T-helper 9 cell (primary cell): ENCODE data around the gene BPIFB6.

Source experiments
- DNase-seq: peaks from one replicate; pipeline ENCODE4 v3.0.0-alpha.2; 2020

Gene BPIFB6

GRCh38 chr20:33016581-33017109, 14.8 kb upstream of the BPIFB6 start:
- no peak for DNase-seq

GRCh38 chr20:33017542-33017941, 13.9 kb upstream of the BPIFB6 start:
- DNase-seq, result no peak

- DNase-seq, result no peak
These were observed 13.1 kb upstream of the BPIFB6 start for GRCh38 chr20:33018169-33018931.

GRCh38 chr20:33019465-33020277, 11.8 kb upstream of the BPIFB6 start:
- DNase-seq, result no peak

- no peak for DNase-seq
These were observed 10.9 kb upstream of the BPIFB6 start for GRCh38 chr20:33020278-33021161.

- DNase-seq, result no peak
These were observed 9.6 kb upstream of the BPIFB6 start for GRCh38 chr20:33021879-33022278.

- no peak for DNase-seq
These were observed 9.2 kb upstream of the BPIFB6 start for GRCh38 chr20:33022289-33022688.

- no peak for DNase-seq
These were observed 8.6 kb upstream of the BPIFB6 start for GRCh38 chr20:33022694-33023438.

- DNase-seq, result no peak
These were observed 7.8 kb upstream of the BPIFB6 start for GRCh38 chr20:33023439-33024242.

GRCh38 chr20:33024243-33024560, 7.2 kb upstream of the BPIFB6 start:
- DNase-seq, result no peak

GRCh38 chr20:33024609-33025317, 6.7 kb upstream of the BPIFB6 start:
- no peak for DNase-seq

GRCh38 chr20:33025318-33025876, 6.1 kb upstream of the BPIFB6 start:
- DNase-seq, result no peak

- no peak for DNase-seq
These were observed 5.2 kb upstream of the BPIFB6 start for GRCh38 chr20:33026072-33026778.

- no peak for DNase-seq
These were observed 4.4 kb upstream of the BPIFB6 start for GRCh38 chr20:33026779-33027759.

GRCh38 chr20:33027769-33028751, 3.4 kb upstream of the BPIFB6 start:
- no peak for DNase-seq

GRCh38 chr20:33028875-33029274, 2.6 kb upstream of the BPIFB6 start:
- no peak for DNase-seq

- no peak for DNase-seq
These were observed 1.4 kb upstream of the BPIFB6 start for GRCh38 chr20:33030076-33030475.
